AG09319 (cell line): ENCODE measurements around the gene ZNF219.

Experiments used
- DNase-seq: peaks from one replicate; pipeline ENCODE4 v3.0.0-alpha.2; 2010; ENCODE audit warnings: low read depth; ENCODE audit errors: extremely low read depth
- TF ChIP-seq, protein P1 (sequence below): IDR thresholded peaks from 2 replicates; pipeline ENCODE4 v1.5.1; 2011; ENCODE audit warnings: low read depth, mild to moderate bottlenecking, inconsistent platforms, low read length, moderate library complexity

The ZNF219 gene

DNA sequence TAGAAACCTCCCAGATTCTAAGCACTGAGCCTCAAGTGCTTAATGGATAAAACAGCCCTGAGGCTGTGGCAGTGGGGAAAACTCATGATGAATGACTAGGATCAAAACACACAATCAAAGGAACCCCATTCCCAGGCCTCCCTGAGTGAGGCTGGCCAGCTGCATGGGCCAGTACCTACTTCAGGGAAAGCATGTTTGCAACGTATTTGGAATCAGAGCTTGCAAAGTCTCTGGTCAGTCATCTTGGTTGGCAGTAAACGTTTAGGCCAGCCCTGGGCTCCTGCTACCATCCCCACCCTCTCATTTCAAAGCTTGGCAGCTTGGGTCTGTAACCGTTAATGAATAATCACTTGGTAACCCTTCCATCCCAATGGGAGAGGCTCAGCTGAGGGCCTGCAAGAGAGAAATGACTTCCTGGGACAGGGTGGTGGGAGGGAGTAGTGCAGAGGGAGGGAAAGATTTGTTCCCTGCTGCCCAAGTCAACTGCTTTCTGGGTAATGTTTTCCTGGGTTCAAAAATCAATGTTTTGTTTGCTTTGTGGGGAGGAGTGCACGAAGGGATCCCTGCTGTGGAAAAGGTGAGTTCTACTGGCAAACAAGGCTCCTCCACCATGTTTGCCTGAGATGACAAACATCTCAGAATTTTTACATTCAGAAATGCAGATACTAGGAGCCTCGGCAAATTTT, 42.9 kb downstream of the ZNF219 start:
- TF ChIP-seq, protein P1, sequence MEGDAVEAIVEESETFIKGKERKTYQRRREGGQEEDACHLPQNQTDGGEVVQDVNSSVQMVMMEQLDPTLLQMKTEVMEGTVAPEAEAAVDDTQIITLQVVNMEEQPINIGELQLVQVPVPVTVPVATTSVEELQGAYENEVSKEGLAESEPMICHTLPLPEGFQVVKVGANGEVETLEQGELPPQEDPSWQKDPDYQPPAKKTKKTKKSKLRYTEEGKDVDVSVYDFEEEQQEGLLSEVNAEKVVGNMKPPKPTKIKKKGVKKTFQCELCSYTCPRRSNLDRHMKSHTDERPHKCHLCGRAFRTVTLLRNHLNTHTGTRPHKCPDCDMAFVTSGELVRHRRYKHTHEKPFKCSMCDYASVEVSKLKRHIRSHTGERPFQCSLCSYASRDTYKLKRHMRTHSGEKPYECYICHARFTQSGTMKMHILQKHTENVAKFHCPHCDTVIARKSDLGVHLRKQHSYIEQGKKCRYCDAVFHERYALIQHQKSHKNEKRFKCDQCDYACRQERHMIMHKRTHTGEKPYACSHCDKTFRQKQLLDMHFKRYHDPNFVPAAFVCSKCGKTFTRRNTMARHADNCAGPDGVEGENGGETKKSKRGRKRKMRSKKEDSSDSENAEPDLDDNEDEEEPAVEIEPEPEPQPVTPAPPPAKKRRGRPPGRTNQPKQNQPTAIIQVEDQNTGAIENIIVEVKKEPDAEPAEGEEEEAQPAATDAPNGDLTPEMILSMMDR: no peak
- no peak for DNase-seq

DNA sequence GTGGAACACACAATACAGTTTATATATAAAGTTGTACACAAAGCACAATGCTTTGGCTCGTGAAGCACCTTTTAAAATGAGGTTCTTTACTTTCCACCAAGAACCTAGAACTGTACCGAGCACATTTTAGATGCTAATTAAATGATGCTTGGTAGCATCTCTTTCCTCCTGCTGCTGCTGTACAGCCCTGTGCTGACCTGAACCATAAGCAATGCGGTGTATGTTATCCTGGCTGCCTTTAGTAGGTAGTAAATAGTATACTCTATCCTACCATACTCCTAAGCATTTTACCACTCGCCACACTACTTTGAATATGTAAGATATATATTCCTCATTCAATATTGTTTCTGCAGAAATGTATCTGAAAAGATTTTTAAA, 43.7 kb downstream of the ZNF219 start:
- DNase-seq: no peak
- TF ChIP-seq, protein P1: no peak

DNA sequence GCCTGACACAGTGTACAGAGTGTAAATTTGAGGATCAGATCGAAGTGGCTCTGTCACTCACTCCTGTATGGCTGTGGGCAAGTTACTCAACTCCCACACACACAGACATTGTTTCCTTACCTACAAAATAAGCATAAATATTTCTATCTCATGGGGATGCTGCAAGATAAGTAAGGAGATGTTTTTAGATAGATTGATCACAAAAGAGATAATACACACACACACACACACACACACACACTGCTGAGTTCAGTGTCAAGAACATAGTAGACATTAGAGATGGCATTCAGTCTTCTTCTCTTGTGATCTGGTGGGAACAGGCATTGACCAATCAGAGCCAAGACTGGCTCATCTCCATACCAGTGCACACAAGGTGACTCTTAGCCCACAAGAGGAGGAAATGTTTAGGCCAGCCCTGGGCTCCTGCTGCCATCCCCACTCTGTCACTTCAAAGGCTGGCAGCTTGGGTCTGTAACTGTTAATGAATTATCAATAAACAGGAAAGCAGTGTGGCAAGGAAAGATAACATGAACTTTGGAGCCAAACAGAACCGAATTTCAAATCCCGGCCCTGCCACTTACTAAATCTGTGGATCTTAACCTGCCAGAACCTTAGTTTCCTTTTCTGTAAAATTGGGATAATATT, 44.2 kb downstream of the ZNF219 start:
- TF ChIP-seq, protein P1: no peak

DNA sequence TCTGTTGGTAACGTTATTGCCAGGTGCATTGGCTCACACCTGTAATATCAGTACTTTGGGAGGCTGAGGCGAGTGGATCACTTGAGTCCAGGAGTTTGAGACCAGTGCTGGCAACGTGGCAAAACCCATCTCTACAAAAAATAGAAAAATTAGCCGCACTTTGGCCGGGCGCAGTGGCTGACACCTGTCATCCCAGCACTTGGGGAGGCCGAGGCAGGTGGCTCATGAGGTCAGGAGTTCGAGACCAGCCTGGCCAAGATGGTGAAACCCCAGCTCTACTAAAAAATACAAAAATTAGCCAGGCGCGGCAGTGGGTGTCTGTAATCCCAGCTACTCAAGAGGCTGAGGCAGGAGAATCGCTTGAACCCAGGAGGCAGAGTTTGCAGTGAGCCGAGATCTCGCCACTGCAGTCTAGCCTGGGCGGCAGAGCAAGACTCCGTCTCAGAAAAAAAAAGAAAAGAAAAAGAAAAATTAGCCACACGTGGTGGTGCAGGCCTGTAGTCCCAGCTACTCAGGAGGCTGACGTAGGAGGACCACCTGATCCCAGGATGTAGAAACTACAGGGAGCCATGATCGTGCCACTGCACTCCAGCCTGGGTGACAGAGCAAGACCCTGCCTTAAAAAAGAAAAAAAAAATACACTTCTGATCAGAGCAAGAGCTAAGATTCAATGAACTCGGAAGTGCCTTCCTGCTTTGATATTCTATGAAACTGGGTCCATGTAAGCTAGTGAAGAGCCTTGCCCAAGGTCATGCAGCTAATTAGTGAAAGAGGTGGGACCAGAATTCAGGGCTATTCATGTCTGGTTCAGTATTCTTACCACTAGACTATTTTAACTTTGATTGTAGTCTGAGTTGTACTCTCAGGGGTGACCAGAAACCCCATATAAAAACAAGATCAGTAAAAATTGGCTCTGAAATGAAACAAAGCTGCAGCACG, 45.0 kb downstream of the ZNF219 start:
- no peak for DNase-seq

More for the DNA sequence above, 44.2 kb downstream of the ZNF219 start:
- no peak for DNase-seq

DNA sequence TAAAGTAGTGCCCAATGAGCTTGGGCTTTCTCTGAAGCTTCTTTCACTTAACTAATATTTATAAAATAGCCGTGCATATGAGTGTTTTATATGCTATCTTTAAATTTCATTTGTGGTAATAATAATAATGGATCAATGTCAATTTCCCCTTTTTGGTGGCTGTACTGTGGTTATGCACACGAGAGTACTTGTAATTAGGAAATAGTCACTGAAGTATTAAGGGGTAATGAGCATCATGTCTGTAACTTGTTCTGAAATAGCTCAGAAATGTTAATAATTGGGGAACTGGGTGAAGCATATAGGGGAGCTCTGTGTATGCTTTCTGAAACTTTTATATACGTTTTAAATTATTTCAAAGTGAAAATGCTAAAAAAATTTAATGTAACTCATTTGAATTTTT, 47.9 kb downstream of the ZNF219 start:
- TF ChIP-seq, protein P1: no peak
- no peak for DNase-seq

More for the DNA sequence above, 45.0 kb downstream of the ZNF219 start:
- TF ChIP-seq, protein P1: no peak

DNA sequence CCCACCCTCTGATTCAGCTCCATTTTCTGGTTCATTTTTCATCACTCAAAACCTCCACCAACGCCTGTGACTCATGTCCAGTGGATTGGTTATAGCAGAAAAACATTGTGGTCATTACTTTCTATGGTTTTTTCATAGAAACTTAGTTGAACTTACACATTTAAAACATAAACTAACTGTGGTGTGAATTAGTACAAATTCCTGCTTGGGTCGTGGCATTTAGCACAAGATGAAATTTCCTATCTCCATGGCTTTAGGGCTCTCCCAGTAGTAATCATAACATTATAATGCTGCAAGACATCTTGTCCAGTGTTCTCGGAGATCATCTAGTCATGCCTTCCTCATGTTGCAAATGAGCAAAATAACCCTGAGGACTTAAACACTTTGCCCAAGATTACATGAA, 49.2 kb downstream of the ZNF219 start:
- no peak for DNase-seq
- TF ChIP-seq, protein P1: no peak

DNA sequence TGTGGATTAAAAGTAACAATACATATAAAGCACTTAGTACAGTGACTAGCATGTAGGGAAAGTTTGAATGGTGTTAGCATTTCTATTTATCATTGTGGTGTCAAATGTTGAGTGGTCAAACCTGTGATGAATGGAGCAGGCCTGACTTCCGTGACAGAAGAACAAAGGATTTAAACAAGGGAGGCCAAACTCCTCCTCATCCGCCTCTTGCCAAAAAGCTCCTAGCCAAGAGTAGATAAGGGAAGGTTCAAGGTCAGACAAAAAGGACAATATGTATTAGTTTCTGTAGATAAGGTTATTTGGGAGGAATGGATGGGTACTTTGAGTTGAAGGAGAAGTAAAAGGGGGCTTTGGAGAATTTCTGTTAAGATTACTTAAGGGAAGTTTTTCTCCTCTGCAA, 49.8 kb downstream of the ZNF219 start:
- DNase-seq: no peak
- TF ChIP-seq, protein P1: no peak
